ENCODE results near the gene CDH4. TPM values are rescaled to one million over a fixed set of nuclear protein-coding genes. Genes with fewer than 3 reads are reported as not detected.
A peak's percentile ranks its signal among the peaks of the same experiment; 100 is the strongest.

The CDH4 gene
- total and polyA plus RNA-seq, 2 of the 8 experiments (the other 6 are each of a cell fraction or from before 2014, with no cell fraction given), result 4.3 to 7.9 TPM

GRCh38 chr20:61950641-61951071, 698.6 kb downstream of the CDH4 start:
- Histone ChIP-seq H3K27me3 (replicated peaks in 1 of 4; ENCODE audit: control insufficient read depth in 3 of 4, extremely low read depth in 1 of 4, insufficient read depth in 3 of 4, low read length in 3 of 4) (no peaks in the 10 kb centered on the region; a peak in 1 of 7 replicates), H3K23me2 (ENCODE audit: low read depth, low read length) (no peaks in the 10 kb centered on the region), H2BK5ac (ENCODE audit: low read depth, low read length) (peak overlapping the region; percentile 81; the same call in 1 of the 2 replicates), H3K4me1 (replicated peaks in 1 of 4; ENCODE audit: control insufficient read depth in 3 of 4, insufficient read depth in 4 of 4, low read length in 3 of 4) (peaks cover 5 to 33% (median 15%) of the 10 kb centered on the region in 4 experiments), H3K4me3 (ENCODE audit: extremely low read depth in 1 of 4, insufficient read depth in 2 of 4, low read depth in 3 of 4, low read length in 4 of 4) (no peak overlapping the region), H4K91ac (replicated peaks; ENCODE audit: insufficient read length, low read length) (peak overlapping the region; percentile 75), H4K20me1 (replicated peaks in 1 of 2; ENCODE audit: control insufficient read depth in 1 of 2, insufficient read depth in 2 of 2, low read length in 2 of 2) (peaks cover 2% of the 10 kb centered on the region in 2 experiments), H3K9me3 (ENCODE audit: insufficient read depth in 2 of 2, low read depth in 1 of 2, low read length in 1 of 2) (no peaks in the 10 kb centered on the region), H2BK120ac (replicated peaks; ENCODE audit: low read depth, low read length) (no peak overlapping the region), H2AK5ac (ENCODE audit: low read depth, low read length) (no peak overlapping the region), H3K36me3 (ENCODE audit: control insufficient read depth in 2 of 4, insufficient read depth in 4 of 4, low read length in 3 of 4) (no peaks in the 10 kb centered on the region), H3K4me2 (ENCODE audit: insufficient read depth in 1 of 2, low read depth in 2 of 2, low read length in 2 of 2) (peak overlapping the region in 1 of 2 experiments; percentile 46; a peak in 1 of 4 replicates), H3K18ac (ENCODE audit: extremely low read depth, low read length) (peak overlapping the region; percentile 62), H2BK15ac (ENCODE audit: low read length) (no peak overlapping the region), H3K23ac (ENCODE audit: insufficient read length) (no peak overlapping the region), H4K5ac (ENCODE audit: insufficient read length, low read depth, low read length) (peak overlapping the region; percentile 44), H3K9ac (replicated peaks in 1 of 4; ENCODE audit: extremely low read depth in 1 of 4, low read depth in 3 of 4, low read length in 3 of 4) (no peak overlapping the region), H3K79me1 (ENCODE audit: low read depth, low read length) (no peaks in the 10 kb centered on the region; the same call in 1 of the 2 replicates), H3K79me2 (ENCODE audit: control insufficient read depth in 1 of 2, insufficient read depth in 2 of 2, low read length in 2 of 2) (no peaks in the 10 kb centered on the region), H2BK20ac (ENCODE audit: low read length) (0 out of 2 replicates have a peak overlapping the region, but pooled peaks have one; percentile 90), H3K27ac (ENCODE audit: low read depth, low read length) (no peak overlapping the region), H3K14ac (ENCODE audit: insufficient read length) (peak overlapping the region; percentile 80), H3K56ac (replicated peaks; ENCODE audit: insufficient read length, low read depth, low read length) (no peak overlapping the region), H3K4ac (replicated peaks; ENCODE audit: insufficient read length, low read depth, low read length) (no peak overlapping the region), H2BK12ac (ENCODE audit: low read depth, low read length) (peak overlapping the region; percentile 1; the same call in 1 of the 2 replicates), H2AFZ (ENCODE audit: low read length) (no peak overlapping the region), H4K8ac (ENCODE audit: extremely low read depth, insufficient read depth, low read length) (peak overlapping the region; percentile 79; the same call in 1 of the 2 replicates)
- CTCF ChIA-PET (ENCODE audit: partially characterized antibody), result interaction anchor here (1.3 kb wide), 1 partner anchor 12 kb away, joined by 5 read pairs; no protein-coding TSS in a partner anchor
- 63% methylated on average over 4 of the region's 7 CpGs; no CpG with 5 or more reads in 1 of the 2 experiments for WGBS, 2 experiments (ENCODE audit: extremely low coverage in 1 of 2, insufficient coverage in 1 of 2, insufficient read length in 1 of 2, insufficient replicate concordance in 2 of 2, low coverage in 1 of 2, low lambda C conversion rate in 2 of 2, missing lambda C conversion rate in 1 of 2)
- DNase-seq (ENCODE audit: low read depth in 1 of 2, low spot score in 2 of 2) (peak in 1 of 2 experiments; percentile 48), FAIRE-seq (no peak)
- POLR2A ChIA-PET (ENCODE audit: partially characterized antibody), result interaction anchor here (0.7 kb wide), 2 partner anchors 13 to 146 kb away, joined by 3 to 5 read pairs; no protein-coding TSS in a partner anchor
- TF ChIP-seq USF2 (IDR thresholded peaks at IDR 0.05; ENCODE audit: low read length) (no peak), KDM5A (IDR thresholded peaks at IDR 0.05; ENCODE audit: low read length) (no peak), FOSL1 (IDR thresholded peaks at IDR 0.05; ENCODE audit: insufficient read depth, low read depth, low read length) (no peak), RXRA (IDR thresholded peaks at IDR 0.05; ENCODE audit: insufficient read depth, low read depth, low read length) (no peak), SAP30 (IDR thresholded peaks at IDR 0.05; ENCODE audit: insufficient read depth, insufficient replicate concordance, low read length) (no peak), GABPA (IDR thresholded peaks at IDR 0.05; ENCODE audit: borderline replicate concordance, insufficient read depth, low read length) (no peak), POLR2A (IDR thresholded peaks at IDR 0.05; ENCODE audit: control extremely low read depth in 1 of 2, low read depth in 2 of 2, low read length in 2 of 2) (no peak), EGR1 (IDR thresholded peaks at IDR 0.05; ENCODE audit: borderline replicate concordance, low read depth, low read length) (no peak), SP4 (IDR thresholded peaks at IDR 0.05; ENCODE audit: low read length) (no peak), RBBP5 (IDR thresholded peaks at IDR 0.05; ENCODE audit: borderline replicate concordance, low read depth, low read length) (no peak), RAD21 (IDR thresholded peaks at IDR 0.05 in 1 of 2, conservative IDR thresholded peaks at IDR 0.05 in 1 of 2; ENCODE audit: low read depth in 2 of 2, low read length in 2 of 2) (no peak), SP2 (IDR thresholded peaks at IDR 0.05; ENCODE audit: low read length) (no peak)

All from H1 (cell line).